Measurements from ENCODE around the gene ZNF618. TPM values are rescaled to one million over a fixed set of nuclear protein-coding genes. Genes with fewer than 3 reads are reported as not detected.

ZNF618 gene
- total RNA-seq, 4 donors from 2014 or later, result 0.68 to 2.1 (median 1.3) TPM

- no peak overlapping the region for H3K27ac ChIP-seq
- DNase-seq, result no peak
- no peak for TF ChIP-seq POLR2A (IDR thresholded peaks at IDR 0.05)
- no peak for TF ChIP-seq CTCF (IDR thresholded peaks at IDR 0.05)
- H3K9me3 ChIP-seq, result no peaks in the 10 kb centered on the region
- intact Hi-C loops (cut with DNase I), result no loop called here
- peaks cover 0 to 9% (median 0%) of the 10 kb centered on the region in 3 donors for H3K4me1 ChIP-seq
- H3K36me3 ChIP-seq, result no peaks in the 10 kb centered on the region
- 90 to 92% methylated on average over 6 to 8 of the region's 13 CpGs for WGBS, 2 donors
- H3K4me3 ChIP-seq, result no peak overlapping the region
- no peaks in the 10 kb centered on the region for H3K27me3 ChIP-seq
These were observed 58.9 kb downstream of the ZNF618 start for GRCh38 chr9:113934829-113935676.

GRCh38 chr9:113935677-113936380, 59.7 kb downstream of the ZNF618 start:
- TF ChIP-seq POLR2A (IDR thresholded peaks at IDR 0.05), result no peak
- TF ChIP-seq CTCF (IDR thresholded peaks at IDR 0.05), result no peak
- no peak for DNase-seq
- Histone ChIP-seq H3K4me1 (peaks cover 0 to 1% (median 0%) of the 10 kb centered on the region in 3 donors), H3K27ac (no peak overlapping the region), H3K27me3 (no peaks in the 10 kb centered on the region), H3K9me3 (no peaks in the 10 kb centered on the region), H3K36me3 (no peaks in the 10 kb centered on the region), H3K4me3 (no peak overlapping the region)
- intact Hi-C loops (cut with DNase I), result no loop called here
- WGBS, 2 donors, result 88 to 93% methylated on average over 8 to 10 of the region's 10 CpGs

GRCh38 chr9:113940077-113940476, 64.0 kb downstream of the ZNF618 start:
- DNase-seq, result no peak
- TF ChIP-seq POLR2A (IDR thresholded peaks at IDR 0.05) (no peak), CTCF (IDR thresholded peaks at IDR 0.05) (no peak)
- Histone ChIP-seq H3K27me3 (no peaks in the 10 kb centered on the region), H3K4me1 (no peaks in the 10 kb centered on the region), H3K36me3 (no peaks in the 10 kb centered on the region), H3K9me3 (no peaks in the 10 kb centered on the region), H3K4me3 (no peak overlapping the region), H3K27ac (no peak overlapping the region)
- intact Hi-C loops (cut with DNase I), result no loop called here

GRCh38 chr9:113941056-113941455, 64.9 kb downstream of the ZNF618 start:
- H3K4me3 ChIP-seq, result no peak overlapping the region
- DNase-seq, result no peak
- no peaks in the 10 kb centered on the region for H3K27me3 ChIP-seq
- H3K9me3 ChIP-seq, result no peaks in the 10 kb centered on the region
- intact Hi-C loops (cut with DNase I), result no loop called here
- no peaks in the 10 kb centered on the region for H3K36me3 ChIP-seq
- TF ChIP-seq CTCF (IDR thresholded peaks at IDR 0.05), result no peak
- TF ChIP-seq POLR2A (IDR thresholded peaks at IDR 0.05), result no peak
- no peak overlapping the region for H3K27ac ChIP-seq
- H3K4me1 ChIP-seq, result no peaks in the 10 kb centered on the region

GRCh38 chr9:113941526-113941925, 65.4 kb downstream of the ZNF618 start:
- H3K4me3 ChIP-seq, result no peak overlapping the region
- no peaks in the 10 kb centered on the region for H3K27me3 ChIP-seq
- no peak overlapping the region for H3K27ac ChIP-seq
- no peaks in the 10 kb centered on the region for H3K9me3 ChIP-seq
- intact Hi-C loops (cut with DNase I), result no loop called here
- TF ChIP-seq POLR2A (IDR thresholded peaks at IDR 0.05) (no peak), CTCF (IDR thresholded peaks at IDR 0.05) (no peak)
- 69 to 84% methylated on average over 2 of the region's 2 CpGs for WGBS, 2 donors
- no peaks in the 10 kb centered on the region for H3K4me1 ChIP-seq
- DNase-seq, result no peak
- H3K36me3 ChIP-seq, result no peaks in the 10 kb centered on the region

All from esophagus squamous epithelium (tissue), 5 donors.